SU-DHL-6 (cell line): ENCODE data around the gene HECTD4.

ENCODE experiments used
- H2AFZ ChIP-seq: fragments of 200-600 bp; sonication (generic); 2 replicates; pipeline ENCODE4 v1.6.1; 2014; ENCODE audit warnings: low read depth, mild to moderate bottlenecking, moderate library complexity, mixed read lengths, antibody characterized with exemption, low read length; ENCODE audit not compliant: severe bottlenecking
- H3F3A ChIP-seq: fragments of 200-600 bp; shearing (Covaris generic); 2 replicates; pipeline ENCODE4 v1.6.0; 2016; ENCODE audit warnings: antibody characterized with exemption, mild to moderate bottlenecking; ENCODE audit not compliant: insufficient read depth
- H3K27ac ChIP-seq: fragments of 200-600 bp; sonication (generic); 2 replicates; pipeline ENCODE4 v1.5.1; 2016; ENCODE audit warnings: low read depth, mild to moderate bottlenecking, low read length, moderate library complexity, mixed read lengths
- H3K27me3 ChIP-seq: fragments of 200-600 bp; sonication (generic), shearing (Covaris generic); 2 replicates; pipeline ENCODE4 v1.6.0; 2014; ENCODE audit warnings: mild to moderate bottlenecking, low read length
- H3K36me3 ChIP-seq: fragments of 200-600 bp; sonication (generic); 2 replicates; pipeline ENCODE4 v1.6.1; 2014; ENCODE audit warnings: mild to moderate bottlenecking, low read length, mixed read lengths
- H3K4me2 ChIP-seq: fragments of 300-600, 200-600 bp; shearing (Covaris generic), sonication (generic); 2 replicates; pipeline ENCODE4 v1.6.0; 2014; ENCODE audit warnings: low read length, low read depth, mild to moderate bottlenecking; ENCODE audit not compliant: poor library complexity, severe bottlenecking
- H3K4me3 ChIP-seq: fragments of 200-600 bp; sonication (generic); 2 replicates; pipeline ENCODE4 v1.5.1; 2014; ENCODE audit warnings: antibody characterized with exemption, low read length, mild to moderate bottlenecking, mixed read lengths; ENCODE audit not compliant: insufficient read depth, poor library complexity, severe bottlenecking
- H3K79me2 ChIP-seq: fragments of 200-600 bp; sonication (generic); 2 replicates; pipeline ENCODE4 v1.6.1; 2014; ENCODE audit warnings: mild to moderate bottlenecking, low read length, moderate library complexity; ENCODE audit not compliant: insufficient read depth
- H3K9ac ChIP-seq: fragments of 200-600 bp; sonication (generic); 2 replicates; pipeline ENCODE4 v1.7.0; 2014; ENCODE audit warnings: mild to moderate bottlenecking, low read length
- H3K9me2 ChIP-seq: fragments of 200-600 bp; sonication (generic); replicated peaks from 2 replicates; pipeline ENCODE4 v1.6.1; 2014; ENCODE audit warnings: low read length; ENCODE audit not compliant: insufficient read depth
- H3K9me3 ChIP-seq: fragments of 200-600 bp; sonication (generic); 2 replicates; pipeline ENCODE4 v1.6.1; 2014; ENCODE audit warnings: low read length, mixed read lengths; ENCODE audit not compliant: insufficient read depth
- H4K20me1 ChIP-seq: fragments of 200-600 bp; sonication (generic); 2 replicates; pipeline ENCODE4 v1.6.1; 2014; ENCODE audit warnings: low read depth, mild to moderate bottlenecking, antibody characterized with exemption, low read length, moderate library complexity, mixed read lengths
- CTCF ChIP-seq: fragments of 200-600 bp; sonication (generic); IDR thresholded peaks from one replicate; pipeline ENCODE4 v1.5.1; 2017; ENCODE audit warnings: antibody characterized with exemption, mild to moderate bottlenecking, low read length, moderate library complexity; ENCODE audit not compliant: insufficient read depth, poor library complexity, severe bottlenecking
- EZH2phosphoT487 ChIP-seq: fragments of 200-600 bp; sonication (generic), shearing (Covaris generic); conservative IDR thresholded peaks from 2 replicates; pipeline ENCODE4 v1.6.1; 2018; ENCODE audit warnings: mild to moderate bottlenecking, antibody characterized with exemption, low read length, moderate library complexity, mixed read lengths

HECTD4 gene

DNA sequence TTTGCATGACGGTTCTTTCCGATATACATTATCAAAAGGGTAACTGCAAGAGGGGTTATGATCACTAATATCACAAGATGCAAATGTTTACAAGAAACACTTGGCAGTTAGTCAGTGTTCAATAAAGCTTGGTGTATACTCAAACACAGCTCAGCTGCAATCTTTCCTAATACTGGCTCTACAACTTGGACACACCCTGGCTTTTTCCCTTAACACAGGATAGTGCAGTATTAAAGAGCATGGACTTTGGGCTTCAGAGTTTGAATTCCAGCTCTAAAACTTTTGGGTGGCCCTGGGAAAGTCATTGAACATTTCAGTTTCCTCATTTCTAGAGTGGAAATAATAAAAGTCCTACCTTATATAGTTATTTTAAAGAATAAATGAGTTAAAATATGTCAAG is 107.0 kb downstream of the HECTD4 start:
- Histone ChIP-seq H2AFZ (no peak overlapping the region), H3K4me2 (no peak overlapping the region), H3K9me2 (no peaks in the 10 kb centered on the region), H3K27ac (no peak overlapping the region), H3K9me3 (no peaks in the 10 kb centered on the region), H3K79me2 (no peaks in the 10 kb centered on the region), H4K20me1 (no peaks in the 10 kb centered on the region; the same call in 1 of the 2 replicates), H3F3A (no peaks in the 10 kb centered on the region), H3K27me3 (no peaks in the 10 kb centered on the region), H3K4me3 (no peak overlapping the region), H3K9ac (no peak overlapping the region), H3K36me3 (peaks cover 2% of the 10 kb centered on the region; the same call in 1 of the 2 replicates)
- TF ChIP-seq CTCF (no peak), EZH2phosphoT487 (no peak)

- H3F3A ChIP-seq = no peaks in the 10 kb centered on the region
- no peaks in the 10 kb centered on the region for H3K9me3 ChIP-seq
- H3K9me2 ChIP-seq = no peaks in the 10 kb centered on the region
- H3K79me2 ChIP-seq = no peaks in the 10 kb centered on the region
- 0 out of 2 replicates have a peak, but pooled peaks cover 2% of the 10 kb centered on the region for H3K36me3 ChIP-seq
- H3K27ac ChIP-seq = no peak overlapping the region
- no peak overlapping the region for H3K4me2 ChIP-seq
- H3K9ac ChIP-seq = no peak overlapping the region
- TF ChIP-seq CTCF = no peak
- TF ChIP-seq EZH2phosphoT487 = no peak
- H3K27me3 ChIP-seq = no peaks in the 10 kb centered on the region
- no peaks in the 10 kb centered on the region for H4K20me1 ChIP-seq
- no peak overlapping the region for H3K4me3 ChIP-seq
- no peak overlapping the region for H2AFZ ChIP-seq
Observed at GRCh38 chr12:112270673-112271072, 111.6 kb downstream of the HECTD4 start.

GRCh38 chr12:112266473-112266872 is 115.8 kb downstream of the HECTD4 start:
- no peak overlapping the region for H3K4me2 ChIP-seq
- no peaks in the 10 kb centered on the region for H3K79me2 ChIP-seq
- no peak overlapping the region for H3K27ac ChIP-seq
- H3F3A ChIP-seq = no peaks in the 10 kb centered on the region
- no peaks in the 10 kb centered on the region for H3K27me3 ChIP-seq
- H3K36me3 ChIP-seq = 0 out of 2 replicates have a peak, but pooled peaks cover 5% of the 10 kb centered on the region
- no peak overlapping the region for H3K9ac ChIP-seq
- no peak overlapping the region for H2AFZ ChIP-seq
- no peaks in the 10 kb centered on the region for H3K9me3 ChIP-seq
- no peak for TF ChIP-seq EZH2phosphoT487
- no peak for TF ChIP-seq CTCF
- no peaks in the 10 kb centered on the region for H3K9me2 ChIP-seq
- H3K4me3 ChIP-seq = no peak overlapping the region
- no peaks in the 10 kb centered on the region for H4K20me1 ChIP-seq

- Histone ChIP-seq H3K9me3 (no peaks in the 10 kb centered on the region), H3K4me2 (no peak overlapping the region), H3K27me3 (no peaks in the 10 kb centered on the region), H3K27ac (no peak overlapping the region), H3K9me2 (no peaks in the 10 kb centered on the region), H3K4me3 (no peak overlapping the region), H3F3A (no peaks in the 10 kb centered on the region), H3K36me3 (0 out of 2 replicates have a peak, but pooled peaks cover 5% of the 10 kb centered on the region), H2AFZ (no peak overlapping the region), H4K20me1 (no peaks in the 10 kb centered on the region), H3K79me2 (no peaks in the 10 kb centered on the region), H3K9ac (no peak overlapping the region)
- TF ChIP-seq CTCF = no peak
- TF ChIP-seq EZH2phosphoT487 = no peak
Observed at GRCh38 chr12:112261559-112261958, 120.7 kb downstream of the HECTD4 start.
